GM12878 (cell line): ENCODE results near the gene PDZD11. TPM values are rescaled to one million over a fixed set of nuclear protein-coding genes. Genes with fewer than 3 reads are reported as not detected.

Experiments
- ATAC-seq: fragments of 200-7000 bp; cut with Tn5 transposase; 3 replicates; pipeline ENCODE4 v1.9.1; 2020; ENCODE audit warnings: mild to moderate bottlenecking, moderate library complexity
- Bru-seq: library from RNA; stranded (reverse); fragments of 400-500 nt; gene quantifications from one replicate; lab custom pipeline; 2021; lab: Mats Ljungman, UMichigan
- BruChase-seq, 2 experiments: library from RNA; stranded (reverse); fragments of 400-500 nt; gene quantifications; one replicate each; lab custom pipeline; 2021; lab: Mats Ljungman, UMichigan
- BruUV-seq: library from RNA; stranded (reverse); fragments of 400-500 nt; replicated peaks from 2 replicates; lab custom pipeline; 2021; lab: Mats Ljungman, UMichigan
- CTCF ChIA-PET: fragments of 300-600 bp; sonication (Branson Sonifier 250); formaldehyde crosslinking; extraction: SDS; loops from one replicate; lab custom pipeline; 2021; ENCODE audit warnings: inconsistent platforms; lab: Yijun Ruan, JAX
- POLR2A ChIA-PET: fragments of 350-600 bp; formaldehyde crosslinking; extraction: SDS; loops from one replicate; lab custom pipeline; 2021; ENCODE audit warnings: inconsistent platforms; lab: Charles Lee
- RAD21 ChIA-PET: fragments of 300-600 bp; sonication (Branson Sonifier 250); formaldehyde crosslinking; loops from one replicate; lab custom pipeline; 2023; ENCODE audit warnings: antibody characterized with exemption; ENCODE audit not compliant: unreplicated experiment; lab: Charles Lee
- SMC1A ChIA-PET: fragments of 300-600 bp; sonication (Branson Sonifier 250); formaldehyde crosslinking; loops from one replicate; lab custom pipeline; 2023; ENCODE audit not compliant: unreplicated experiment, uncharacterized antibody; lab: Charles Lee
- DNase-seq: peaks from one replicate; pipeline ENCODE4 v3.0.0-alpha.2; 2011; ENCODE audit warnings: low read depth, low spot score
- FAIRE-seq: peaks from 3 replicates; lab custom pipeline; 2011; peaks lifted over from hg19 to GRCh38; lab: Jason Lieb, UNC
- H2AFZ ChIP-seq: 2 replicates; pipeline ENCODE4 v1.6.0; 2011; ENCODE audit warnings: low read depth, low read length, control low read depth; ENCODE audit not compliant: control insufficient read depth
- H3K27ac ChIP-seq: 2 replicates; pipeline ENCODE4 v1.5.1; 2011; ENCODE audit warnings: control low read depth; ENCODE audit not compliant: control insufficient read depth, insufficient read depth
- H3K27me3 ChIP-seq, 2 experiments: replicated peaks in 1 of 2; 2 replicates each; pipeline versions ENCODE4 v1.6.0 to v1.6.1; 2011; ENCODE audit warnings: low read length in 1 of 2; ENCODE audit not compliant: control insufficient read depth in 2 of 2, insufficient read depth in 2 of 2
- H3K36me3 ChIP-seq, 2 experiments: 2 replicates each; pipeline ENCODE4 v1.5.1; 2011; ENCODE audit warnings: low read length in 1 of 2; ENCODE audit not compliant: control insufficient read depth in 2 of 2, insufficient read depth in 2 of 2
- H3K4me1 ChIP-seq: 2 replicates; pipeline ENCODE4 v1.6.1; 2011; ENCODE audit warnings: mild to moderate bottlenecking, low read length, moderate library complexity, mixed read lengths; ENCODE audit not compliant: control insufficient read depth, insufficient read depth
- H3K4me2 ChIP-seq: 2 replicates; pipeline ENCODE4 v1.6.0; 2011; ENCODE audit warnings: control low read depth; ENCODE audit not compliant: control insufficient read depth, insufficient read depth
- H3K4me3 ChIP-seq: fragments of 200-600 bp; sonication (generic); 2 replicates; pipeline ENCODE4 v1.5.1; 2016
- H3K79me2 ChIP-seq: 2 replicates; pipeline ENCODE4 v1.6.0; 2011; ENCODE audit warnings: low read length; ENCODE audit not compliant: control insufficient read depth, insufficient read depth
- H3K9ac ChIP-seq: 2 replicates; pipeline ENCODE4 v1.8.0; 2011; ENCODE audit warnings: low read length, control low read depth, mixed read lengths; ENCODE audit not compliant: control insufficient read depth, insufficient read depth
- H3K9me3 ChIP-seq: replicated peaks from 3 replicates; pipeline ENCODE4 v1.5.1; 2011; ENCODE audit warnings: mild to moderate bottlenecking, low read length; ENCODE audit not compliant: control insufficient read depth, insufficient read depth
- H4K20me1 ChIP-seq: 2 replicates; pipeline ENCODE4 v1.6.0; 2011; ENCODE audit not compliant: control insufficient read depth, insufficient read depth
- BHLHE40 ChIP-seq, 2 experiments: fragments of 450-650 bp in 1 of 2; IDR thresholded peaks; 2 replicates each; pipeline ENCODE4 v1.6.1; 2011 to 2017; ENCODE audit warnings: low read depth in 2 of 2, borderline replicate concordance in 1 of 2, improper control_type of control experiment in 1 of 2, low read length in 1 of 2, mild to moderate bottlenecking in 1 of 2
- CREM ChIP-seq: IDR thresholded peaks from 2 replicates; pipeline ENCODE4 v1.6.1; 2014; ENCODE audit warnings: antibody characterized with exemption, low read depth
- E2F4 ChIP-seq: IDR thresholded peaks from 2 replicates; pipeline ENCODE4 v1.6.1; 2012; ENCODE audit warnings: low read depth, low read length, improper control_type of control experiment
- IKZF1 ChIP-seq: fragments of 450-650 bp; conservative IDR thresholded peaks from 2 replicates; pipeline ENCODE4 v1.6.1; 2017; ENCODE audit warnings: antibody characterized with exemption, mild to moderate bottlenecking
- JUNB ChIP-seq: IDR thresholded peaks from 2 replicates; pipeline ENCODE4 v1.6.1; 2016; ENCODE audit warnings: antibody characterized with exemption, mild to moderate bottlenecking
- MXI1 ChIP-seq: fragments of 150-350 bp; IDR thresholded peaks from 2 replicates; pipeline ENCODE4 v1.6.1; 2011; ENCODE audit warnings: low read depth, mild to moderate bottlenecking, inconsistent platforms, low read length, improper control_type of control experiment
- MYC ChIP-seq: IDR thresholded peaks from 2 replicates; pipeline ENCODE4 v1.6.1; 2011; ENCODE audit warnings: mild to moderate bottlenecking, low read length, moderate library complexity, inconsistent platforms; ENCODE audit not compliant: insufficient read depth, insufficient replicate concordance, insufficient read length, severe bottlenecking
- NBN ChIP-seq: fragments of 450-650 bp; IDR thresholded peaks from 2 replicates; pipeline ENCODE4 v1.6.1; 2016
- POLR2A ChIP-seq: IDR thresholded peaks from 2 replicates; pipeline ENCODE4 v1.6.1; 2011; ENCODE audit warnings: low read depth, mild to moderate bottlenecking, low read length
- POLR2AphosphoS5 ChIP-seq: IDR thresholded peaks from 2 replicates; pipeline ENCODE4 v1.6.1; 2011; ENCODE audit warnings: mild to moderate bottlenecking, low read length, inconsistent platforms
- RAD21 ChIP-seq: IDR thresholded peaks from 2 replicates; pipeline ENCODE4 v1.6.1; 2011; ENCODE audit warnings: mild to moderate bottlenecking, low read depth, low read length, moderate library complexity; ENCODE audit not compliant: insufficient read depth
- SP1 ChIP-seq: IDR thresholded peaks from one replicate; pipeline ENCODE4 v1.6.1; 2011; ENCODE audit warnings: low read depth, low read length
- SUZ12 ChIP-seq: fragments of 200-600 bp; sonication (generic); IDR thresholded peaks from one replicate; pipeline ENCODE4 v1.6.1; 2018; ENCODE audit warnings: antibody characterized with exemption, mild to moderate bottlenecking; ENCODE audit not compliant: unreplicated experiment
- TAF1 ChIP-seq: IDR thresholded peaks from 2 replicates; pipeline ENCODE4 v1.6.1; 2011; ENCODE audit warnings: mild to moderate bottlenecking, low read depth, low read length, borderline replicate concordance
- TCF12 ChIP-seq: IDR thresholded peaks from 2 replicates; pipeline ENCODE4 v1.6.1; 2011; ENCODE audit warnings: low read depth, mild to moderate bottlenecking, low read length
- WGBS: methylation state at CpG from one replicate; pipeline ENCODE4 v1.1.6; 2016; ENCODE audit warnings: low lambda C conversion rate; ENCODE audit not compliant: insufficient replicate concordance, insufficient coverage; ENCODE audit errors: missing lambda C conversion rate; 5-methylcytosine and 5-hydroxymethylcytosine counted together
- in situ Hi-C: fragments of 300-500 bp; cut with MboI; formaldehyde crosslinking; loops from 9 replicates; pipeline ENCODE4 v1.14.3; 2018; ENCODE audit warnings: mixed read lengths
- intact Hi-C: fragments of 100-400 bp; cut with micrococcal nuclease; formaldehyde crosslinking; loops from one replicate; pipeline ENCODE4 v1.14.2; 2022; ENCODE audit not compliant: unreplicated experiment
- long read RNA-seq, 2 experiments: library from polyadenylated mRNA; unstranded; transcript quantifications; one replicate each; pipeline ENCODE4 v2.0.0, GENCODE V29; 2019 to 2020
- polyA minus RNA-seq, 3 experiments: library from RNA; depleted of rRNA, polyadenylated mRNA; stranded (reverse); fragments of >200 nt; gene quantifications; 2 replicates each; pipeline ENCODE4 v1.2.3, GENCODE V29; 2011
- polyA plus RNA-seq, 11 experiments: library from polyadenylated mRNA; depleted of rRNA in 4 of 11; unstranded in 6 of 11; stranded (reverse) in 5 of 11; fragments of >200 nt; fragmentation: Nextera tagmentation in 4 of 11; fragmentation: Illumina TruSeq in 1 of 11; extraction: Ambion mirVana in 4 of 11; extraction: Trizol in 1 of 11; gene quantifications; 1 replicate in 1 of 11; 2 replicates in 10 of 11; pipeline versions ENCODE4 v1.2.1 to v1.2.3, GENCODE V29; 2011 to 2016; ENCODE audit warnings: inconsistent platforms in 2 of 11, missing spikeins in 2 of 11, low read depth in 1 of 11
- total RNA-seq, 4 experiments: library from RNA; depleted of rRNA in 3 of 4; stranded (reverse); fragments of >200 nt in 3 of 4; fragmentation: Illumina TruSeq in 1 of 4; extraction: Trizol in 1 of 4; gene quantifications; 2 replicates each; pipeline versions ENCODE4 v1.2.1 to v1.2.3, GENCODE V29; 2013 to 2021

Gene PDZD11, protein sequence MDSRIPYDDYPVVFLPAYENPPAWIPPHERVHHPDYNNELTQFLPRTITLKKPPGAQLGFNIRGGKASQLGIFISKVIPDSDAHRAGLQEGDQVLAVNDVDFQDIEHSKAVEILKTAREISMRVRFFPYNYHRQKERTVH
- 16.9 and 18.1 TPM in 2 replicates for total RNA-seq (2013; cell fraction: nucleolus; rRNA removed)
- total RNA-seq (2014; rRNA removed) (31.7 and 32.4 TPM in 2 replicates), total RNA-seq (2014; rRNA removed; fragmentation: Illumina TruSeq; extraction: Trizol) (27.4 and 28.4 TPM in 2 replicates), total RNA-seq (2021) (26.1 and 29.4 TPM in 2 replicates), polyA plus RNA-seq (2011; rRNA removed) (57.6 and 73.4 TPM in 2 replicates), polyA plus RNA-seq (2014; fragmentation: Illumina TruSeq; extraction: Trizol) (53.5 and 76.0 TPM in 2 replicates), polyA plus RNA-seq (2014; fragmentation: Nextera tagmentation; extraction: Ambion mirVana) (100 to 1,000 TPM in 1 of 2 experiments, 10 to 100 TPM in 1; 76.0 to 123 TPM), polyA plus RNA-seq (2014; rRNA removed) (39.7 and 47.1 TPM in 2 replicates), polyA plus RNA-seq (2016; fragmentation: Nextera tagmentation; extraction: Ambion mirVana) (10 to 100 TPM; 56.5 to 59.1 TPM), polyA minus RNA-seq (2011; rRNA and poly(A)+ RNA removed) (59.9 and 65.0 TPM in 2 replicates), Bru-seq, nascent RNA (percentile 72 among the genes with signal in this experiment), BruChase-seq, experiment 1, labeled RNA remaining after a 6-hour chase (percentile 75 among the genes with signal in this experiment), BruChase-seq, experiment 2, labeled RNA remaining after a 2-hour chase (percentile 66 among the genes with signal in this experiment)
- 29.2 TPM for polyA plus RNA-seq (2011; ENCODE audit: low read depth)
- polyA plus RNA-seq (2011; cell fraction: cytosol; rRNA removed), result 62.5 and 72.4 TPM in 2 replicates
- 57.1 and 69.6 TPM in 2 replicates for polyA plus RNA-seq (2011; cell fraction: nucleus; rRNA removed)
- polyA plus RNA-seq (2012), result 32.9 and 35.3 TPM in 2 replicates
- 11.4 and 13.5 TPM in 2 replicates for polyA minus RNA-seq (2011; cell fraction: cytosol; rRNA and poly(A)+ RNA removed)
- polyA minus RNA-seq (2011; cell fraction: nucleus; rRNA and poly(A)+ RNA removed), result 11.7 and 19.3 TPM in 2 replicates
- long read RNA-seq, experiment 1, transcript PDZD11-201 (7 exons, 1,043 nt), result major isoform, 27 of 32 reads
- long read RNA-seq, experiment 1, partial matches to known transcripts, result 1 of 32 reads
- long read RNA-seq, experiment 1, other reads (novel, unspliced or antisense), result 3 of 32 reads
- long read RNA-seq, experiment 2, transcript PDZD11-201 (7 exons, 1,043 nt), result major isoform, 61 of 91 reads
- long read RNA-seq, experiment 2, transcript PDZD11-202 (8 exons, 784 nt), result minor isoform, 12 of 91 reads
- long read RNA-seq, experiment 2, partial matches to known transcripts, result 4 of 91 reads
- long read RNA-seq, experiment 2, other reads (novel, unspliced or antisense), result 14 of 91 reads

- no peaks in the 10 kb centered on the region for H3K36me3 ChIP-seq
- no TSS peak for BruUV-seq
- peak within 1 kb of the TSS; percentile 77 for H2AFZ ChIP-seq
- ChIA-PET POLR2A (interaction anchor here (1.0 kb wide), 1 partner anchor 157 kb away, joined by 6 read pairs; the partner anchor contains the start of gene IGBP1), SMC1A (interaction anchor here (1.0 to 1.4 kb wide), 4 partner anchors 16 to 157 kb away, joined by 3 to 4 read pairs (median 4); partner anchors contain the start of gene IGBP1), RAD21 (interaction anchor here (1.4 kb wide), 1 partner anchor 157 kb away, joined by 7 read pairs; the partner anchor contains the start of gene IGBP1), CTCF (interaction anchor here (1.0 to 1.1 kb wide), 3 partner anchors 143 to 157 kb away, joined by 3 to 8 read pairs (median 4); partner anchors contain the start of gene IGBP1)
- in situ Hi-C loops (no loop called here), intact Hi-C loops (no loop called here)
- H3K4me1 ChIP-seq, result no peaks in the 10 kb centered on the region
- DNase-seq (peak; percentile 54), ATAC-seq (peak; percentile 99), FAIRE-seq (no peak)
- peak within 1 kb of the TSS; percentile 72 for H3K9ac ChIP-seq
- no peaks in the 10 kb centered on the region for H3K27me3 ChIP-seq
- H4K20me1 ChIP-seq, result no peaks in the 10 kb centered on the region
- WGBS, result 27% methylated on average over 59 of the region's 62 CpGs
- H3K79me2 ChIP-seq, result peaks cover 9% of the 10 kb centered on the region
- H3K4me3 ChIP-seq, result peak within 1 kb of the TSS; percentile 69
- H3K9me3 ChIP-seq, result no peaks in the 10 kb centered on the region
- peak within 1 kb of the TSS; percentile 71 for H3K27ac ChIP-seq
- H3K4me2 ChIP-seq, result peak within 1 kb of the TSS; percentile 40
- peak; percentile 91 for TF ChIP-seq POLR2A
- TF ChIP-seq MYC, result no peak
- TF ChIP-seq POLR2AphosphoS5, result peak; percentile 80
- TF ChIP-seq E2F4, result peak; percentile 94
- no peak for TF ChIP-seq SUZ12
- TF ChIP-seq IKZF1, result peak; percentile 36; the same call in 1 of the 2 replicates
- TF ChIP-seq BHLHE40 (IDR thresholded peaks at IDR 0.05; ENCODE audit: borderline replicate concordance in 1 of 2, low read depth in 2 of 2, low read length in 1 of 2), result 0 out of 4 replicates have a peak, but pooled peaks of 1 of the 2 experiments have one; percentile 6
- TF ChIP-seq SP1, result peak; percentile 22
- 0 out of 2 replicates have a peak, but pooled peaks have one; percentile 7 for TF ChIP-seq TCF12
- peak; percentile 62 for TF ChIP-seq MXI1
- TF ChIP-seq NBN, result no peak
- TF ChIP-seq CREM, result 0 out of 2 replicates have a peak, but pooled peaks have one; percentile 24
- TF ChIP-seq JUNB, result no peak
- TF ChIP-seq TAF1, result peak; percentile 57; the same call in 1 of the 2 replicates
- no peak for TF ChIP-seq RAD21
Observed at GRCh38 chrX:70289793-70290770, at the start of gene PDZD11, which contains the start of gene KIF4A. TSS of gene PDZD11 (minus strand) at chrX:70289927. CDS start at chrX:70289341, 586 bp downstream. TSS of gene KIF4A (plus strand) at chrX:70290104. CDS start at chrX:70290459, 355 bp downstream.
